Measurements from ENCODE around the gene DPYSL3. TPM values are rescaled to one million over a fixed set of nuclear protein-coding genes. Genes with fewer than 3 reads are reported as not detected.
"Not testable (repeated sequence)": the region's sequence is repeated elsewhere in the genome, so short reads cannot be mapped to it uniquely, and the experiment has no call there.

The DPYSL3 gene
- not detected for polyA plus RNA-seq

DNA sequence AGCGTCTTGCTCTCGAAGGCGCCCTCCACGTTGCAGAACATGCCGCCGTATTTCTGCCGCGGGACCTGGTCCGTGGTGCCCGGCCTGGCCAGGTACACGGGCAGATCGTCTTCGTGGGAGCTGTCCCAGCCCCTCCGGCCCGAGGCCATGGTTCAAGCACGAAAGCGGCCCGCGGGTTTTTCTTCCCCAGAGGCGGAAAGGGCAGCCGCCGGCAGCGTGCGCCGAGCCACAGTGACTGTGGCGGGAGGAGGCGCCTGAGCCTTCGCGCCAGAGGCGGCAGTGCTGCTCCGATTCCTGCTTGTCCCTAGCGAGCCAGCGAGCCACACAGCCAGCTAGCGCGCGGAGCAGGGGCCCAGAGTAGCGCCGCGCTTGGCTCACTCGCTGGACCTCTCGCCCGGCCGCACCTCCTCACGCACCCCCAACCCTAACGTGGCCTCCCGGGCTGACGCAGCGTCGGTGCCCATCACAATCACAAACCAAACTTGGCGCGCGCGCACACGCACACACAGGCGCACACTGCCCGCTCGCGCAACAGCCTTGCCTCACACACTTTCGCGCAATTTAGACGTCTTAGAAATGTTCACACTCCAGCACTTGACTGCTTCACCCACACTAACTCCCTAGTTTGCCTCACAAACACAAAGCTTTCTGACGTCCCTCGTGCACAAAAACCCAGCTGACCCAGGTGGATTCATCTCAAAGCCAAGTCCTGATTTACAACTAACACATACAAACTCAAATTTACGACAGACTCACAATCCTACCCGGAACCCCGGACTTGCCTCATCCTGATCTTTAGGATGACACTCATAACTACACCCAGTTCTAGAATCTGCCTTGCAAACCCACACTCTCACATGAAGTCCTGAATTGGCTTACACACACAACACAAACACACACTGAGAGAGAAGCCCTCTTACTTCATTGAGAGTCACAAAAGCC lies at the start of gene DPYSL3:
Gene DPYSL3, minus strand, starts transcription at position 359 of the 942 bp plus-strand sequence. Its CDS starts 210 bp downstream, at position 149.
- Mint-ChIP-seq H3K27me3 (peaks cover 16% of the 10 kb centered on the region), H3K4me1 (peaks cover 0 to 4% (median 0%) of the 10 kb centered on the region in 3 donors), H3K4me3 (no peak within 1 kb of the TSS), H3K9me3 (peaks cover 0 to 6% (median 4%) of the 10 kb centered on the region in 3 donors), H3K27ac (no peak within 1 kb of the TSS), H3K36me3 (no peaks in the 10 kb centered on the region)

DNA sequence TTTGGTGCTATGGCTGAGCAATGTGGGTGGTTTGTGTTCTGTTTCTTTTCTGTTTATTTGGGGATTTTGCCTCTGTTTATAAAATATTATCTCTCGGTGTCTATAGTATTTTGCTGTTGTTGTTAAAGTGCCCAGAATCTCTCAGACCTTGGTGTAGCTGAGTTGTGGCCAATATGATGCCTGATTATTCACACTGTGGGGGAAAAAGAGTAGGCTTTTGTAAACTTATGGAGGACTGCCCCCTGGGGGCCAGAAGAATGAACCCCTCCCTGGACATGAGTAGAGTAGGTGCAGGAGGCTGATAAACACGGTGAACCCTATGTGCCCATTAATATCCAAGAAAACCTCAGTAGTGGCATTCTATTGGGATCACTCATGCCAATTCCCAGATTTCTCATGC lies 49.0 kb upstream of the DPYSL3 start:
- H3K36me3 Mint-ChIP-seq: no peaks in the 10 kb centered on the region
- H3K27me3 Mint-ChIP-seq: no peaks in the 10 kb centered on the region
- H3K27ac Mint-ChIP-seq: no peak overlapping the region
- no peak overlapping the region for H3K4me3 Mint-ChIP-seq
- no peaks in the 10 kb centered on the region for H3K9me3 Mint-ChIP-seq
- peaks cover 0 to 1% (median 0%) of the 10 kb centered on the region in 3 donors for H3K4me1 Mint-ChIP-seq

DNA sequence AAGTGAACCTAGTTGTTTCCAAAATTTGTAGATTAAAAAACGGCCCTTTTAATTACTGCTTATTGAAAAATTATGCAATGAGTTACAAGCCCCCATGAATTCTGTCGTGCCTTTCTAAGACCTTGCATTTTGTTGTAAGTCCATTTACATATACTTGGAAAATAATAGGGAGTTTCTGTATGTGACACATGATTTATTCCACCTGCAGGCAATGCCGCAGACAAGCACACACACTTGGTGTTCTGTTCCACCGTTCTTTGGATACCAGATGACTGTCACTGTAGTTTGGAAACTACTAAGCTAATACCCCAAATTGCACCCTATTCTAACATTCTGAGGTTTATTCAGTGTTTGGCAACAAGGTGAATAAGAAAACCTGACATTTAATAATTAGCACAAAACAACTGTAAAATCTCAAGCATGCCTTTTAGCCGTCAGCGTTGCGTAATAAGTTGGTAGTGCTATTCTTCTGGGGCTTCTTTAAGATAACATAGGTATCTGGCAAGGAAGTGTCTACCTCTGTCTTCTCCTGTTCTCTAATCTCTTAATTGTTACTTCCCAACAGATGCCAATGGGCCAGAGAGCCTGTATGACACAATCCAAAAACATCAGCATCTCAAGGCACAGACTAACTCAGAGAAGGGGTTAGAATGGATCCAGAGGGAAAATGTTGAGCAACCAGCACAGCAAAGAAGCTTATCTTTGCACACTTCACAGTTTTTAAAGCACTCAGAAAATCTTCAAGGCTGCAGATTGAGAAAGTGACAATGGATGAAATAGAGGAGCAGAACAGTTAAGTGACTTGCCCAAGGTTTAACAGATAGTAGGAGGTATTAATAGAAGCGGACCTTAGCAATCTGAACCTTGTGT lies 48.2 kb upstream of the DPYSL3 start:
- Mint-ChIP-seq H3K36me3 (no peaks in the 10 kb centered on the region), H3K9me3 (no peaks in the 10 kb centered on the region), H3K4me1 (peaks cover 0 to 1% (median 0%) of the 10 kb centered on the region in 3 donors), H3K27ac (no peak overlapping the region), H3K4me3 (no peak overlapping the region), H3K27me3 (no peaks in the 10 kb centered on the region)

DNA sequence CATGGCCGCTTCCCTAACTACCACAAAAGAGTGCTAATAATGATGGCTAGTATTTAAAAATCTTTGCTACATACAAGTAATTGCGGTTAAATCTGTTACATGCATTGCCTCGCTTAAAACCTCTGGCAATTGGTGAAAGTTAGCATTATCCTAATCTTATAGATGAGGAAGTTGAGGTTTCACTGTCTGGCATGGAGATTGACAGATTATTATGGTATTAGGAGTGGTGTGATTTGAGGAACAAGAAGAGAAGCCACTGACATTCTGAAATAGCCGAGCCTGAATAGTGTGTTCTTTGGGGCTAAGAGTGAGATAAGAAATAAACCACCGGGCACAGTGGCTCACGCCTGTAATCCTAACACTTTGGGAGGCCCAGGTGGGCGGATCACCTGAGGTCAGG lies 45.3 kb upstream of the DPYSL3 start:
- Mint-ChIP-seq H3K4me1 (no peaks in the 10 kb centered on the region), H3K4me3 (no peak overlapping the region), H3K27me3 (no peaks in the 10 kb centered on the region), H3K9me3 (peaks cover 0 to 4% (median 0%) of the 10 kb centered on the region in 3 donors), H3K36me3 (no peaks in the 10 kb centered on the region), H3K27ac (no peak overlapping the region)

DNA sequence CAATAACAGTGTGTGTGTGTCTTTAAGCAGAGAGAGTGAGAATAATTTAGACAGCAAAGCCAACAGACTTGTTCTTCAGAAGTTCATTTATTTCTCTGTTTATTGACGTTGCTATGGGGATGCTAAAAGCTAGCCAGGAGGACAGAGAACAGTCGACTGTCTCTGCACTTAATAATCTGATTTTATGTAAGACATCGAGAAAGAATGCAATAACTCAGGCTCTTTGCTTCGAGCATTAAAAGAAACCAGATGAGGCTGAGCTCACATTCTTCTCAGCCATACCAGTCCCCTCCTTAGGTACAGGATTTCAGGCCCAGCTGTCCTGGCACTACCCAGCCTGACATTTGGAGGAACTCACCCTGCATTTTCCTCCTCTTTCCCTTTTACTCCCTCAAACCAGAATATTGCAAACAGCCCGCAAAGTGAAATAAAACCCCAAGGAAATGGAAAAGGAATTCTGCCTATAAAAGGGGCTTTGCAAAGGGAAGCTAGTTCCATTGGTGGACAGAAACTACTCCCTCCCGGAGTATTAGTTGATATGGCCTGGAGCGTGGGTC lies 44.5 kb upstream of the DPYSL3 start:
- Mint-ChIP-seq H3K36me3 (no peaks in the 10 kb centered on the region), H3K27ac (peak overlapping the region in 1 of 3 donors; percentile 14), H3K4me3 (no peak overlapping the region)

DNA sequence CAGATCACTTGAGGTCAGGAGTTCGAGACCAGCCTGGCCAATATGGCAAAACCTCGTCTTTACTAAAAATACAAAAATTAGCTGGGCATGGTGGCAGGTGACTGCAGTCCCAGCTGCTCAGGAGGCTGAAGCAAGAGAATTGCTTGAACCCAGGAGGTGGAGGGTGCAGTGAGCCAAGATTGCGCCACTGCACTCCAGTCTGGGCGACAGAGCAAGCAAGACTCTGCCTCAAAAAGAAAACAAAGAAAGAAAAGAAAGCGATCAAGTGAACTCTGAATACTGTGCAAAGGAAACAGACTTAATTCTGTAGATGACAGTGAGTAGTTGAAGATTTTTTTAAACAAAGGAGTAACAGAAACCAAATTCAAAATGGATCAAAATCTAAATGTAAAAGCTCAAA lies 43.9 kb upstream of the DPYSL3 start:
- not testable (repeated sequence) for H3K4me3 Mint-ChIP-seq, H3K36me3 Mint-ChIP-seq, H3K27me3 Mint-ChIP-seq

More for the DNA sequence above, 44.5 kb upstream of the DPYSL3 start:
- H3K9me3 Mint-ChIP-seq: peaks cover 0 to 4% (median 1%) of the 10 kb centered on the region in 3 donors
- H3K27me3 Mint-ChIP-seq: no peaks in the 10 kb centered on the region
- no peaks in the 10 kb centered on the region for H3K4me1 Mint-ChIP-seq

DNA sequence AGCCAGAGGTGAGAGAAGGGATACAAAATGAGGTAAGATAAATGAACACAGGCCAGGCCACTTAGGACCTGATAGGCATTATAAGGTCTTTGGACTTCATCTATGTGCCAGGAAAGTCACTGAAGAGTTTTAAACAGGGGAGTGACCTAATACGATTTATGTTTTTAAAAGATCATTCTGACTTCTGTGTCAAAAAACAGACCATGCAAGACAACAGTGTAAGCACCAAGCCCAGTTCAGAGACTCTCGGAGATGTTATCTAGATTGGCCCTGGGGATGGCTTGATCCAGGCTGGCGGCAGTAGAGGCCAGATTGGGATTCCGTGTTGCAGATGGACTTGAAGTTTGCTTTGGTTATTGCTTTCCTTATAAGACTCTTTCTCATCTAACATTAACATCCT lies 43.0 kb upstream of the DPYSL3 start:
- no peaks in the 10 kb centered on the region for H3K4me1 Mint-ChIP-seq
- no peak overlapping the region for H3K27ac Mint-ChIP-seq
- no peaks in the 10 kb centered on the region for H3K27me3 Mint-ChIP-seq
- H3K4me3 Mint-ChIP-seq: no peak overlapping the region
- H3K9me3 Mint-ChIP-seq: peaks cover 0 to 4% (median 2%) of the 10 kb centered on the region in 3 donors
- H3K36me3 Mint-ChIP-seq: no peaks in the 10 kb centered on the region

More for the DNA sequence above, 43.9 kb upstream of the DPYSL3 start:
- H3K4me1 Mint-ChIP-seq, H3K27ac Mint-ChIP-seq, H3K9me3 Mint-ChIP-seq: not testable (repeated sequence)

DNA sequence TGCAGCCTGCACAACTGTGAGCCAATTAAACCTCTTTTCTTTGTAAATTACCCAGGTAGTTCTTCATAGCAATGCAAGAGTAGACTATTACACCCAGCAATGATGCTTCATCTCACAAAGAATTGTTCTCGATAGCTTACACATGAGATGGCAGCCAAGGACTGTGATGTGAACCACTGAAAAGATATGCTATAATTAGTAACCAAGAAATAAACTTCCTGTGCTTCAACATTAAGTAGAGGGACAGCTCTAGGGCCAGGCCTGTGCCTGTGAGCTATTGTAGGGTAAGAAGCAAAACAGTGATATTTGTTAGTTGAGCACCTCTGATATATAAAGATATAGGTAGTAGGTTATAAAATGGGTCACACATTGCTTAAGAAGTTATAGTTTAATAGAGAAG lies 41.8 kb upstream of the DPYSL3 start:
- Mint-ChIP-seq H3K4me3 (no peak overlapping the region), H3K9me3 (peaks cover 0 to 4% (median 2%) of the 10 kb centered on the region in 3 donors), H3K4me1 (no peaks in the 10 kb centered on the region), H3K36me3 (no peaks in the 10 kb centered on the region), H3K27ac (no peak overlapping the region), H3K27me3 (no peaks in the 10 kb centered on the region)

DNA sequence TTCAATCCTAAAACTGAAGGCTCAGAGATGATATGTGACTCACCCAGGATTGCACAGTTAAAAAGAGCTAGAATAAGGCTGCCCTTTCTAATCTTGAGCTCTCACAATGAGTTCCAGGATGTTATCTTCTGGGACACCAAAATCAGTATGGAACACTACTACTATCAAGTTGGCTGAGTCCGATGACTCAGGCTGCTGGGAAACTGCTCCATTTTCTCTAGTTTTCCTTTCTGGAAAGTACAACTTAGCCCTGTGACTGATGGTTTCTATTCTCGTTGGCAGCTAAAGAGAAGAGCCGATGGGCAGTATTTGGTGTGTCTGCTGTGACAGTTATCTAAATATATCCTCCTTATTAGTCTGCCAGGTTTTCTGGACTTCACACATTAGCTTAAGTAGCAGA lies 37.9 kb upstream of the DPYSL3 start:
- no peaks in the 10 kb centered on the region for H3K27me3 Mint-ChIP-seq
- no peaks in the 10 kb centered on the region for H3K4me1 Mint-ChIP-seq
- no peak overlapping the region for H3K27ac Mint-ChIP-seq
- H3K4me3 Mint-ChIP-seq: no peak overlapping the region
- no peaks in the 10 kb centered on the region for H3K36me3 Mint-ChIP-seq
- peaks cover 2 to 4% (median 2%) of the 10 kb centered on the region in 3 donors for H3K9me3 Mint-ChIP-seq

DNA sequence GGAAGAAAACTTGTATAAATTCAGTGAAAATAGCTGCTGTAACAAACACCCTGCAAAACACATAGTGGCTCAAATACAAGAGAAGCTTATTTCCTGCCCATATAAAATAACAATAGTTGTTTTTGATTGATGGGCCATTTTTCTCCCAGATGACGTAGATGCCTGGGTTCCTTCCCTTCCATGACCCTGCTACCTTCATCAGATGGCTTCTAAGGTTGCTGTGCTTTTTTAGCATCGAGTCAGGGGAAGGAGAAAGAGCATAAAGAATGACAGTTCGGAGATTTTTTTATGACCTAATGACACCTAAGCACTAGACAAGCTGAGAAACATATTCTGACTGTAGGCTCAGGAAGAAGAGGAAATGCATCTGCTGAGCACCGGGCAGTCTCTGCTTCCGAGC lies 34.7 kb upstream of the DPYSL3 start:
- Mint-ChIP-seq H3K27ac (no peak overlapping the region), H3K4me1 (no peaks in the 10 kb centered on the region), H3K9me3 (peaks cover 0 to 2% (median 2%) of the 10 kb centered on the region in 3 donors), H3K27me3 (no peaks in the 10 kb centered on the region), H3K36me3 (no peaks in the 10 kb centered on the region), H3K4me3 (no peak overlapping the region)

DNA sequence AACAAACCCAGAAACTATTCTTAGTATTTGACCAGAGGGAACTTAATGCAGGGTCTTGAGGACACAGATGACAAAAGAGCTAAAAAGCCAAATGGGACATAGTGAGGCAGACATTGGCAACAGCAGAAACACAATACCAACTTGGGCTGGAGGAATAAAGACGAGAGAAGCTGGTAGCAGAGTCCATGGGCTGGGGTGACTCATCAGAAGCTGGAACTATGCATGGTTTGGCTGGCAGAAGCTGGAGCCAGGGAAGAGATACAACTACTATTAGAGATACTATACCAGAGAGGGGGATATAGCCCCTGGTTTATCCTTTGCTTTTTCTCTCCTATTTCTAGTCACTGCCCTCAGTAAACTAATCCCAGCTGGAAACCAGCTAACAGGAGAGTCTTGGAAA lies 29.2 kb upstream of the DPYSL3 start:
- H3K4me1 Mint-ChIP-seq: no peaks in the 10 kb centered on the region
- no peak overlapping the region for H3K4me3 Mint-ChIP-seq
- peaks cover 2% of the 10 kb centered on the region for H3K27me3 Mint-ChIP-seq
- H3K9me3 Mint-ChIP-seq: no peaks in the 10 kb centered on the region
- H3K36me3 Mint-ChIP-seq: no peaks in the 10 kb centered on the region
- no peak overlapping the region for H3K27ac Mint-ChIP-seq

DNA sequence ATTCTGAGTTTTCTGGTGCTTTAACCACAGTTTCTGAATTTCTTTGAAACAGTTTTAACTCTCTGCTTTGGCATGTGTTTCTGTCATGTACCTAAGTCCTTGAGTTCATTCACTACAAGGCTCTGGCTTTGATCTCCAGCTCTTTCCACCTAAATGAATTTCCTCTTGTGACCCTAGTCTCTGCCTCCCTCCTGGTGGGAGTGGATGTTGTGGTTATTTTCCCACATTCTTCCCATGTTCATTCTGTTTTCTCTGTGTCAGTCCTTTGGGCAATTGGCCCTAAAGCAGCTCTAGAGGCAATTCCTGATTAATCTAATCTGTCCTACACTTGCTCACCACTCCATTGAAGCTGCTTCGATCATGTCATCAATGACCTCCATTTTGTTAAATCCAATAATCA lies 28.4 kb upstream of the DPYSL3 start:
- Mint-ChIP-seq H3K36me3 (no peaks in the 10 kb centered on the region), H3K4me3 (no peak overlapping the region), H3K9me3 (no peaks in the 10 kb centered on the region), H3K27ac (no peak overlapping the region), H3K4me1 (no peaks in the 10 kb centered on the region), H3K27me3 (peaks cover 2% of the 10 kb centered on the region)

DNA sequence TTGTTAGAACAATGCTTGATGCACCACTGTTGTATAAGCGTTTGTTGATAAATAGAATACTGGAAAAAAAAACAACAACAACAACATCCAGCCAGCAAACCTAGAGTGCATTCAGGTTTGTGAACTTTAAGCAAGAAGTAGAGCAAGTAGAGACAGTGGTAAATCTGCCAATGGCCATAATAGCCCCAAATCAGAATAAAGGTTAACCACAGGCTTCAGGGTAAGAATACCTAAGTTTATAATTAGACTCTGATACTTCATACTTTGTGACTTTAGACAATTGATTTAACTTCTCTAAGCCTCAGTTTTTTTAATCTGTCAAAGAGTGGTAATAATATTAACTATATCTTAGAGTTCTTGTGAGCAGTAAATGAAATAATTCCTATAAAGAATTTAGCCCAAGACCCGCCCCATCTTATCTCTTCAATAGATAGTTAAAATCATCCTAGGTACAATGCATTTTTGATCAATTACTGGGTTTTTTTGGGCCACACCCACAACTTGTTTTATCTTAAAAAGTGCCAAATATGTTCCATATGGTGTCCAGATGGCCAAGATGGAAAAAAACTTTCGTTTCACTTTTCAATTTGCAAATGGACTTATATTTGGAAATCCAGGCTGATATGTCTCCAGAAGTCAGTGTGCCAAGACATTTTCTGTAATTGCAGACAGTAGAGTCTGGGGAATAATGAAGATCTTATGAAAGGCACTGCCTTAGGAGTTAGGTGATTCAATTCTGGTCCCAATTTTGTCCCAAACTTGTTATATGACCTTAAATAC lies 24.5 kb upstream of the DPYSL3 start:
- no peaks in the 10 kb centered on the region for H3K4me1 Mint-ChIP-seq
- H3K9me3 Mint-ChIP-seq: peaks cover 0 to 1% (median 0%) of the 10 kb centered on the region in 3 donors
- H3K27ac Mint-ChIP-seq: no peak overlapping the region
- no peak overlapping the region for H3K4me3 Mint-ChIP-seq
- no peaks in the 10 kb centered on the region for H3K36me3 Mint-ChIP-seq
- H3K27me3 Mint-ChIP-seq: peaks cover 2% of the 10 kb centered on the region

DNA sequence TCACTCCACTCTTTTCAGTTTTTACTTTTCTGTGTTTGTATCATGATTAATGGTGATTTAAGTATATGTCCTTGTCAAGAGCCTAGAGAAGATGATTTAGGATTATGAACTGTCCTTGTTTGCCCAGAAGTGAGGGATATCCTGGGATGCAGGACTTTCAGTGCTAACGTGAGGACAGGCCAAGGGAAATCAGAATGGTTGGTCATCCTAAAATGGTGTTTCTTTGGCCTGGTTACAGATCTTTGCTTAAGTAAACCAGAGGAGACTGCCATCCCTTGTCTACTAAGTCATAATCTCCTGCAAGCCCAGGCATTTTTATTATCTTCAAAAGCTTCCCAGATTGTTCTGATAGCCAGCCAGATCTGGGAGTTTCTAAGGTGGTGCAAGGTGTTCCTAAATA lies 22.3 kb upstream of the DPYSL3 start:
- Mint-ChIP-seq H3K27me3 (no peaks in the 10 kb centered on the region), H3K9me3 (peaks cover 0 to 3% (median 1%) of the 10 kb centered on the region in 3 donors), H3K36me3 (no peaks in the 10 kb centered on the region), H3K4me3 (no peak overlapping the region), H3K27ac (no peak overlapping the region), H3K4me1 (no peaks in the 10 kb centered on the region)

All from IgD-negative memory B cell (primary cell).